Uterus (tissue), 4 donors: ENCODE measurements around the gene NR1I3. TPM values are rescaled to one million over a fixed set of nuclear protein-coding genes. Genes with fewer than 3 reads are reported as not detected.
A peak's percentile ranks its signal among the peaks of the same experiment; 100 is the strongest.

Source experiments
- DNase-seq, 2 donors: peaks; one replicate each; pipeline ENCODE4 v3.0.0-alpha.2; 2019 to 2020
- H3K27ac ChIP-seq, 2 donors: fragments of 200-600 bp; sonication (generic); 1 replicate in 1 of 2; 2 replicates in 1 of 2; pipeline ENCODE4 v1.5.1; 2016 to 2018
- H3K27me3 ChIP-seq, 2 donors: fragments of 200-600 bp; sonication (generic); one replicate each; pipeline ENCODE4 v1.5.1; 2018 to 2019; ENCODE audit warnings: control low read depth in 1 of 2
- H3K36me3 ChIP-seq, 2 donors: fragments of 200-600 bp; sonication (generic); one replicate each; pipeline ENCODE4 v1.5.1; 2019; ENCODE audit warnings: control low read depth in 1 of 2
- H3K4me1 ChIP-seq, 2 donors: fragments of 200-600 bp; sonication (generic); one replicate each; pipeline ENCODE4 v1.5.1; 2018 to 2019; ENCODE audit warnings: control low read depth in 1 of 2
- H3K4me3 ChIP-seq, 2 donors: fragments of 200-600 bp; sonication (generic); 1 replicate in 1 of 2; 2 replicates in 1 of 2; pipeline ENCODE4 v1.5.1; 2018 to 2019; ENCODE audit warnings: mild to moderate bottlenecking in 1 of 2
- H3K9me3 ChIP-seq, 2 donors: fragments of 200-600 bp; sonication (generic); one replicate each; pipeline ENCODE4 v1.5.1; 2019; ENCODE audit warnings: control low read depth in 1 of 2
- CTCF ChIP-seq, 4 experiments: fragments of 200-600 bp in 2 of 4; fragments of 450-650 bp in 2 of 4; sonication (generic) in 2 of 4; IDR thresholded peaks; one replicate each; pipeline ENCODE4 v1.5.1; 2016 to 2019; ENCODE audit warnings: antibody characterized with exemption in 4 of 4, mild to moderate bottlenecking in 2 of 4, moderate library complexity in 1 of 4
- POLR2A ChIP-seq, 2 donors: fragments of 450-650 bp; IDR thresholded peaks; one replicate each; pipeline ENCODE4 v1.6.1; 2016; ENCODE audit warnings: antibody characterized with exemption in 2 of 2, mild to moderate bottlenecking in 1 of 2, moderate library complexity in 1 of 2
- intact Hi-C: fragments of 100-400 bp; cut with DNase I; formaldehyde crosslinking; loops from one replicate; pipeline ENCODE4 v1.15.1; 2023; ENCODE audit warnings: low total_unique reads
- total RNA-seq, 4 donors: library from RNA; depleted of rRNA in 3 of 4; stranded (reverse); fragments of >200 nt in 3 of 4; gene quantifications; one replicate each; pipeline versions ENCODE4 v1.1.0 to v1.2.4, GENCODE V29; 2014 to 2023
- donor health status: DM: yes; HTN: yes; CAD: no.

Gene NR1I3
- total RNA-seq, 4 donors from 2014 or later: not detected

DNA sequence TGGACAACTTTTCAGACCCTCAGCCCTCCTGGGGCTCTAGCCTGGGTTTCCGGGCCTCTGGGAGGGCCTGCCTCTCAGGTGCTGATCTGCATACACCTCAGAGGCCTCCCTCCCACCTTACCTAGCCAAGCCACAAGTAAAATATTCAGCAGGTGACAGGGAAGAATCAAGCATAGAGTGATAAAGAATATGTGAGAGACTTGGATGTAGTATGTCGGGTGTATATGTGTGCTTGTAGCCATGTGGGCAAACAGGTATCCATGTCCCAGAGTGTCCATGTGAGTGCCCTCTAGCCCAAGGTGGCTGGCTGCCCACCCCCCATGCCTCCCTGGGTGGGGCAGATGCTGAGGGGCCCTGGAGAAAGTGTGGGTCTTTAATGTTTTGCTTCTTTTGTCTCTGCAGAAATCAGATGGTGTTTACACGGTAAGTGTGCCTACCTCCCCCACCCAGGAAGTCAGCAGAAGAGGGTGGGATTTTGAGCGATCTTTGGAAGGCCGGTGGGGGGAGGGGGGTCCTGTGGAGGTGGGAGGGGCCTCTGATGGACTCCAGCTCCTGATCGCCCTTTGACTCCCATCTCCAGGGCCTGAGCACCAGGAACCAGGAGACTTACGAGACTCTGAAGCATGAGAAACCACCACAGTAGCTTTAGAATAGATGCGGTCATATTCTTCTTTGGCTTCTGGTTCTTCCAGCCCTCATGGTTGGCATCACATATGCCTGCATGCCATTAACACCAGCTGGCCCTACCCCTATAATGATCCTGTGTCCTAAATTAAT is 19.5 kb downstream of the NR1I3 start:
- no peaks in the 10 kb centered on the region for H3K36me3 ChIP-seq
- H3K4me3 ChIP-seq: no peak overlapping the region
- TF ChIP-seq CTCF (IDR thresholded peaks at IDR 0.05) (no peak), POLR2A (IDR thresholded peaks at IDR 0.05) (no peak)
- H3K27me3 ChIP-seq: no peaks in the 10 kb centered on the region
- H3K4me1 ChIP-seq: no peaks in the 10 kb centered on the region
- H3K27ac ChIP-seq: no peak overlapping the region
- intact Hi-C loops: loop anchor here (10.0 kb wide), 1 partner anchor 1014 kb away; the partner anchor contains the start of gene PEA15
- no peaks in the 10 kb centered on the region for H3K9me3 ChIP-seq
- DNase-seq: no peak

DNA sequence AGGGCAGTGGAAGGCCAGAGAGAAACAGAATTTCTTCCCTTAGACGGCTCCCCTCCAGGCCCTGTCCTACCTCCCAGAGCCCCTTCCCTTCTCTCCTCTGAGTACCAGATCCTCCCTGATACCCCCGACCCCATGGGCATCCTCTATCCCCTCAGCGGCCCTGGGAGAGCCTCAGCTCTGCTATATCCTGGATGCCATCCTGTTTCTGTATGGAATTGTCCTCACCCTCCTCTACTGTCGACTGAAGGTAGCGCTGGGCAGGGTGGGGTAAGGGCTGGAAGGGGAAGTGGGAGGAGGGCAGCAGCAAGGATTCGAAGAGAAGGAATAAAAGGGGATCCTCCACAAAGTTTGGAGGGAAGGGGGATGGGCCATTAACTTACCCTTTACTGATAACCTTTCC is 20.2 kb downstream of the NR1I3 start:
- H3K4me3 ChIP-seq: no peak overlapping the region
- DNase-seq: no peak
- TF ChIP-seq CTCF (IDR thresholded peaks at IDR 0.05) (no peak), POLR2A (IDR thresholded peaks at IDR 0.05) (no peak)

GRCh38 chr1:161216945-161217712 is 20.9 kb downstream of the NR1I3 start:
- Histone ChIP-seq H3K4me3 (no peak overlapping the region), H3K27me3 (no peaks in the 10 kb centered on the region), H3K9me3 (no peaks in the 10 kb centered on the region), H3K4me1 (no peaks in the 10 kb centered on the region), H3K36me3 (no peaks in the 10 kb centered on the region), H3K27ac (peak overlapping the region; percentile 54 to 60)
- no peak for DNase-seq
- TF ChIP-seq CTCF (IDR thresholded peaks at IDR 0.05) (no peak), POLR2A (IDR thresholded peaks at IDR 0.05) (no peak)
- intact Hi-C loops: loop anchor here (10.0 kb wide), 1 partner anchor 1012 kb away; the partner anchor contains the start of gene PEA15

More for the DNA sequence above, 20.2 kb downstream of the NR1I3 start:
- no peaks in the 10 kb centered on the region for H3K4me1 ChIP-seq
- H3K36me3 ChIP-seq: no peaks in the 10 kb centered on the region
- H3K27me3 ChIP-seq: no peaks in the 10 kb centered on the region
- H3K27ac ChIP-seq: peak overlapping the region; percentile 43 to 54
- intact Hi-C loops: loop anchor here (10.0 kb wide), 1 partner anchor 1013 kb away; the partner anchor contains the start of gene PEA15
- H3K9me3 ChIP-seq: no peaks in the 10 kb centered on the region

- no peak for DNase-seq
- H3K9me3 ChIP-seq: no peaks in the 10 kb centered on the region
- H3K36me3 ChIP-seq: no peaks in the 10 kb centered on the region
- H3K27me3 ChIP-seq: no peaks in the 10 kb centered on the region
- no peak within 1 kb of the TSS for H3K27ac ChIP-seq
- no peaks in the 10 kb centered on the region for H3K4me1 ChIP-seq
- no peak within 1 kb of the TSS for H3K4me3 ChIP-seq
- TF ChIP-seq CTCF (IDR thresholded peaks at IDR 0.05) (no peak), POLR2A (IDR thresholded peaks at IDR 0.05) (no peak)
- intact Hi-C loops: loop anchor here (10.0 kb wide), 1 partner anchor 1010 kb away; the partner anchor contains the start of gene PEA15
Measured at GRCh38 chr1:161215076-161215475, 22.9 kb downstream of the NR1I3 start, which contains the start of gene FCER1G. FCER1G (plus strand) TSS chr1:161215295; CDS start chr1:161215322, 27 bp downstream.
